Measurements from ENCODE around the gene TBXAS1. TPM values are rescaled to one million over a fixed set of nuclear protein-coding genes. Genes with fewer than 3 reads are reported as not detected.

Gene TBXAS1
- total RNA-seq, 2 experiments from 2014 or later: 0.83 to 1.1 TPM

DNA sequence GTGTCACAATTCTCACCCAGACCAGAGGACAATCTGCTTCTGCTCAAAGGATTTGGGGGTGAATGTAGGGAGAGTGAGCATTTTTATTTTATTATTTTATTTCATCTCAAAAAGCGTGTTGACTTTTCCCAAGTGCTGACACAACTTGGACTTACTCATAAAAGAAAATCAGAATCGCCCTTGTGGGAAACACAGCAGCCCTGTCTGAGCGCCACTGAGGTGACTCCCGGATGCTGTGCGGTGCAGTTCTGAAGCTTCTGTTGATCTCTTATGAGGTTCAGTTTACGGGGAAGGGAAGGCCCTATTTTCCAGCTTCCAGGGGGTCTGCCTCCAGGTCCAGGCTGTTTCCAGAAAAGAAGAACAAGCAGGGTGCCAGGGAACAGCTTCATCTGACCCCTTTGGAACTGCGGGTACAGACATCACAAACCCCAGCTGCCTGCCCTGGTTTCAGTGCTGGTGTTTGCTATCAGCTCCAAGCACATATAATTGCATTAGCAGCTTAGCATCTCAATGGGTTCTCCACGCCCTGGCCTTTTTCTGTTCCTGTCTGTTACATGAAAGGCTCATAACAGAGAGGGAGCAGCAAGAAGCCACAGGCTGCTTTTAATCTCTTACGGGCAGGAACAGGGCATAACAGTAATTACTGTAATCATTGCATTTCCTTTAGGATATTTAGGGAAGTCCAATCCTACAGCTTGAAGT, 181.3 kb downstream of the TBXAS1 start:
- H3K36me3 Mint-ChIP-seq (ENCODE audit: low read depth): no peaks in the 10 kb centered on the region
- no peak for DNase-seq
- H3K9me3 Mint-ChIP-seq: no peaks in the 10 kb centered on the region
- H3K27me3 Mint-ChIP-seq (ENCODE audit: low read depth): no peaks in the 10 kb centered on the region
- no peak overlapping the region for H3K4me3 Mint-ChIP-seq
- intact Hi-C loops (cut with micrococcal nuclease): no loop called here
- H3K27ac Mint-ChIP-seq: no peak overlapping the region
- CTCF ChIA-PET: interaction anchor here (0.9 kb wide), 1 partner anchor 10 kb away, joined by 3 read pairs; no protein-coding TSS in a partner anchor
- H3K4me1 Mint-ChIP-seq (ENCODE audit: low read depth): no peaks in the 10 kb centered on the region

DNA sequence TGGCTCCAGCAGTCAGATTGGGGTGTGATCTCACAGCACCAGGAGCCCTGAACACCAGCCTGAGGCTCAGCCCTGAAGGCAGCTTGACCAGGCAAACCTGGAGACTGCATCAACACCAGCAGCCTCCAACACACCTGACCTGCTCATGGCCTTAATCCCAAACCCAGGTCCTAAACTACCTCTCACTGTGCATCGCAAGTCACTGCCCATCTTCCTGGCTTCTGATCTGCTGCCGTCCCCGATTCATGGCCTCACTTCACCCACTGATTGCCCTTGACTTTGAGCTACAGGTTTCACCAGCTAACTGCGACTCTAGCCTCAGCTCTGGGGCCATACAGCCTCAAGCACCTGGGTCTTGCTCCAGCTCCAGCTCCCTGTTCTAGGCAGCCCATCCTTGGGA, 184.6 kb downstream of the TBXAS1 start:
- no peak overlapping the region for H3K4me3 Mint-ChIP-seq
- CTCF ChIA-PET: interaction anchor here (0.6 to 1.4 kb wide), 3 partner anchors 181 to 394 kb away, joined by 3 to 4 read pairs (median 3); no protein-coding TSS in a partner anchor
- DNase-seq: no peak
- no peak overlapping the region for H3K27ac Mint-ChIP-seq
- no peaks in the 10 kb centered on the region for H3K27me3 Mint-ChIP-seq (ENCODE audit: low read depth)
- H3K36me3 Mint-ChIP-seq (ENCODE audit: low read depth): no peaks in the 10 kb centered on the region
- intact Hi-C loops (cut with micrococcal nuclease): no loop called here
- no peaks in the 10 kb centered on the region for H3K4me1 Mint-ChIP-seq (ENCODE audit: low read depth)
- H3K9me3 Mint-ChIP-seq: no peaks in the 10 kb centered on the region

DNA sequence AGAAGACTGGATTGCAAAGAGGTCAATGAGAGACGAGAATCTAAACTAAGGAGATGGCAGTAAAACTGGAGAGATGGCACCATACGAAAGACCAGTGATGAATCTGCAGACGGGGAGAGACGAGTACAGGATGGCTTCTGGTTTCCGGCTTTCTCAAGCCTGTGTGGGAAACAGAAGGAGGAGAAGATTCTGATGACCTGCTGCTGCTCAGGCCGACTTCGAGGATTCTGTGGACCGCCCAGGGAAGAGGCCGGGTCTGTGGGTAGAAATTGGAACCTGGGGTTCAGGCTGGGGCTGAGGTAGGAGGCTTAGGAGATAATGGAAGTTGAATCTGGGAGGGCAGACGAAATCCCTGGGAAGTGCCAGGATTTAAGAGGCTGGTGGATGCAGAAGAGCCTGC, 185.1 kb downstream of the TBXAS1 start:
- CTCF ChIA-PET: interaction anchor here (0.6 to 0.7 kb wide), 2 partner anchors 163 to 395 kb away, joined by 3 read pairs; no protein-coding TSS in a partner anchor
- Mint-ChIP-seq H3K27me3 (ENCODE audit: low read depth) (no peaks in the 10 kb centered on the region), H3K27ac (no peak overlapping the region), H3K36me3 (ENCODE audit: low read depth) (no peaks in the 10 kb centered on the region), H3K4me1 (ENCODE audit: low read depth) (no peaks in the 10 kb centered on the region), H3K4me3 (no peak overlapping the region), H3K9me3 (no peaks in the 10 kb centered on the region)
- no peak for DNase-seq
- intact Hi-C loops (cut with micrococcal nuclease): no loop called here

DNA sequence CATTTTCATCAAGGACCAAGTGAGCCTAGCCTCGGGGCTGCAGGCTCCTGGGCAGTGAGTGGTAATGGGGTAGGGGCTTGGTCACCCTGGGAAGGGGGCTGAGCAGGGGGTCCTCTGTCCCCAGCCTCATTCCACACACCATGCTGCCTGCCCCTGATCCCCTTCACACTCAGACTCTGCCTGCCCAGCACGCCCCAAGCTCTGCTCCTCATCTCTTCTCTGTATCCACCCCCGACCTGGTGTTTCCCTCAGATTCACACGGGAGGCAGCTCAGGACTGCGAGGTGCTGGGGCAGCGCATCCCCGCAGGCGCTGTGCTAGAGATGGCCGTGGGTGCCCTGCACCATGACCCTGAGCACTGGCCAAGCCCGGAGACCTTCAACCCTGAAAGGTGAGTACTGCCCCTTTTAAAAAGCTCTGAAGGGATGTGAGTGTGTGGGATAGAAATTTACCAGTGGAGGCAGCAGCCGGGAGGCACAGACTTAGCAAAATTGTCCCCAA, 186.5 kb downstream of the TBXAS1 start:
- DNase-seq: no peak
- H3K27ac Mint-ChIP-seq: no peak overlapping the region
- intact Hi-C loops (cut with micrococcal nuclease): no loop called here
- CTCF ChIA-PET: interaction anchor here (0.6 to 1.3 kb wide), 2 partner anchors 10 to 403 kb away, joined by 3 to 4 read pairs; no protein-coding TSS in a partner anchor
- H3K9me3 Mint-ChIP-seq: no peaks in the 10 kb centered on the region
- no peak overlapping the region for H3K4me3 Mint-ChIP-seq
- no peaks in the 10 kb centered on the region for H3K4me1 Mint-ChIP-seq (ENCODE audit: low read depth)
- no peaks in the 10 kb centered on the region for H3K36me3 Mint-ChIP-seq (ENCODE audit: low read depth)
- H3K27me3 Mint-ChIP-seq (ENCODE audit: low read depth): no peaks in the 10 kb centered on the region

DNA sequence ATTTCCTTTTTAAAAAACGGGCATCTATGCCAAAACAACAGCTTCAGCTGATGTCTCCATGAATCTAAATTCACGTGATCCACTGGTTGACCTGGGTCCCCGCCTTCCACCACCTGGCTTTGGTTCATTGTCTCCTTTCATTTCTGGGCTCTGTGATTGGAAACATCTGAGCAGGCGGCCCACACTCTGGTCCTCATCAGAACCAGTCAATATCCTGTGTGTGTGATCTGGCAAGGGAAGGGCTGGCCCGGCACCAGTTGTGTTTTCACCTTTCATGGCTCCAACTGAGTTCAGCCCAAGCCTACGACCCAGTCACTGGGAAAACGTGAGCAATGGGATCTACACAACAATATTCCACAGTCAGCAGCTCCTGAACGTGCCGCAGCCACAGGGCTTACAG, 187.5 kb downstream of the TBXAS1 start:
- intact Hi-C loops (cut with micrococcal nuclease): no loop called here
- H3K27ac Mint-ChIP-seq: no peak overlapping the region
- no peak for DNase-seq

DNA sequence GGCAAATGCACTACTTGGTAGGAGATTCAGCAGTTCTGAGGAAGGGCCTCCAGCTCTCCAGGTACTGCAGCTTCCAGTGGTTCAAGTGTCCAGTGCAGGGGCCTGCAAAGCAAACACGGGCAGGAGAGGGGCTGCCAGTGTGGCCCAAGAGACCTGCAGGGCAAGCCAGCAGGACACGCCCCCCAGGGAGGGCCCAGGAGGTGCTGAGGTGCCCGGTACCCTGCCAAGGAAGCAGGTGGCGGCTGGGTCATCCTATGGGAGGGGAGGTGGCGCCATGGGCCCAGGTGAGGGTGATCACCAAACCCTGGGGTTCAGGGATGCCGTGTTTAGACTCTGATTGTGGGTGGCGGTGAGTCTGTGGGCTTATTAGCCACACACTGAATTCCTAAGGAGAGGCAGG, 188.0 kb downstream of the TBXAS1 start:
- Mint-ChIP-seq H3K4me1 (ENCODE audit: low read depth) (no peaks in the 10 kb centered on the region), H3K4me3 (no peak overlapping the region), H3K36me3 (ENCODE audit: low read depth) (no peaks in the 10 kb centered on the region), H3K9me3 (no peaks in the 10 kb centered on the region), H3K27ac (no peak overlapping the region), H3K27me3 (ENCODE audit: low read depth) (no peaks in the 10 kb centered on the region)
- intact Hi-C loops (cut with micrococcal nuclease): no loop called here
- DNase-seq: no peak
- CTCF ChIA-PET: interaction anchor here (0.5 kb wide), 1 partner anchor 393 kb away, joined by 3 read pairs; no protein-coding TSS in a partner anchor

More for the DNA sequence above, 187.5 kb downstream of the TBXAS1 start:
- Mint-ChIP-seq H3K27me3 (ENCODE audit: low read depth) (no peaks in the 10 kb centered on the region), H3K36me3 (ENCODE audit: low read depth) (no peaks in the 10 kb centered on the region), H3K9me3 (no peaks in the 10 kb centered on the region), H3K4me3 (no peak overlapping the region), H3K4me1 (ENCODE audit: low read depth) (no peaks in the 10 kb centered on the region)
- CTCF ChIA-PET: no interaction called here

DNA sequence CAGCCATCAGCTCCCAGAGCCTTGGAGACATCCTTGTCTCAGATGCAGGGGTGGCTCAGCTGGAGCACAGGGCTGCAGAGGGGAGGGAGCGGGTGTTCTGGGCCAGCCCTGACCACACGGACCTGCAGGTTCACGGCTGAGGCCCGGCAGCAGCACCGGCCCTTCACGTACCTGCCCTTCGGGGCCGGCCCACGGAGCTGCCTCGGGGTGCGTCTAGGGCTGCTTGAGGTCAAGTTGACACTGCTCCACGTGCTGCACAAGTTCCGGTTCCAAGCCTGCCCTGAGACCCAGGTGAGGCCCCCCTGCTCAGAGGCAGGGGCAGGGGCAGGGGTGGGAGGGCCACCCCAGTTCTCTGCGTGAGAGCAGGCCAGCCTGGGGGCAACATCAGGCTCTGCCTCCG, 188.5 kb downstream of the TBXAS1 start:
- Mint-ChIP-seq H3K4me3 (no peak overlapping the region), H3K27me3 (ENCODE audit: low read depth) (no peaks in the 10 kb centered on the region), H3K9me3 (no peaks in the 10 kb centered on the region), H3K36me3 (ENCODE audit: low read depth) (no peaks in the 10 kb centered on the region), H3K27ac (no peak overlapping the region), H3K4me1 (ENCODE audit: low read depth) (no peaks in the 10 kb centered on the region)
- intact Hi-C loops (cut with micrococcal nuclease): no loop called here
- DNase-seq: no peak
- CTCF ChIA-PET: interaction anchor here (1.4 kb wide), 1 partner anchor 13 kb away, joined by 4 read pairs; no protein-coding TSS in a partner anchor

DNA sequence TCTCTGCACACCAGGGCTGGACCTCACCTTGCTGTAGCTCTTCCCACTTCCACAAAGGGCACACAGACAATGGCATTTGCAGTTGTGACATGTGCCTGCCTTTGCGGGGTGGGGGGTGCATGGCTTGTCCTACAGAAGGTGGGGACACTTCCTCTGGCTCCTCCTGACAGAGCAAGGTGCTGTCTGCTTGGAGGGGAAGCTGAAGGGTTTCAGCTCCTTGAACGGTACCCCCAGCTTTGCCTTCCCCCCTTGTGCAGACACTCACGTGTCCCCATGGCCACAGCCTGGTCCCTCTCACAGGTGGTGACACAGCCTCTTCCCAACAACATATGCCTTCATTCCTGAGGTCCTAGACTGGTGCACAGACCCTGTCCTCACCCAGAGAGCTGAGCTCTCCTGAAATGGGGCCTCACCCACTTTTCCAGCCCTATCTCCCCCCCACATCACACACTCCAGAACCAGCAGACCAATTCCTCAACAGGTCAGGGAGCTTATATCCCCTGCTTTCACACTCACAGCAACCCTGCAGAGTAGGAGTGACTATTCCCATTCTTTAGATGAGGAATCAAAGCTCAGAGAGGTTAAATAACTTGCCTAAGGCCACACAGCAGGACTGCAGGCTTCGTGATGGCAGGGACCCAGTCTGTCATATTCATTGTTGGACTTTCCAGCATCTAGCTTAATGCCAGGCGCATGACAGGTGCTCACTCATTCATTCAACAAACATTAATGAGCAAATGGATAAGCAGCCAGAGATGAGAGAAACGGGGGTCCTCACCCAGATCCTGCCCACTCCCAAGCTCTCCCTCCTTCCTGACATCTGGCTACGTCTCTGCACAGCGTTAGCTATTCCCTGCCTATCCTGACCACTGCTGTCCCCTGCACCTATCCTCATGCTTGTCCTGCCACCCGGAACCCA, 189.3 kb downstream of the TBXAS1 start:
- intact Hi-C loops (cut with micrococcal nuclease): no loop called here
- no peak for DNase-seq
- H3K27ac Mint-ChIP-seq: no peak overlapping the region
- H3K9me3 Mint-ChIP-seq: no peaks in the 10 kb centered on the region
- H3K27me3 Mint-ChIP-seq (ENCODE audit: low read depth): no peaks in the 10 kb centered on the region
- CTCF ChIA-PET: interaction anchor here (0.5 to 1.4 kb wide), 4 partner anchors 13 to 399 kb away, joined by 3 to 4 read pairs (median 3); no protein-coding TSS in a partner anchor
- H3K4me1 Mint-ChIP-seq (ENCODE audit: low read depth): no peaks in the 10 kb centered on the region
- H3K4me3 Mint-ChIP-seq: no peak overlapping the region
- peaks cover 4% of the 10 kb centered on the region for H3K36me3 Mint-ChIP-seq (ENCODE audit: low read depth)

DNA sequence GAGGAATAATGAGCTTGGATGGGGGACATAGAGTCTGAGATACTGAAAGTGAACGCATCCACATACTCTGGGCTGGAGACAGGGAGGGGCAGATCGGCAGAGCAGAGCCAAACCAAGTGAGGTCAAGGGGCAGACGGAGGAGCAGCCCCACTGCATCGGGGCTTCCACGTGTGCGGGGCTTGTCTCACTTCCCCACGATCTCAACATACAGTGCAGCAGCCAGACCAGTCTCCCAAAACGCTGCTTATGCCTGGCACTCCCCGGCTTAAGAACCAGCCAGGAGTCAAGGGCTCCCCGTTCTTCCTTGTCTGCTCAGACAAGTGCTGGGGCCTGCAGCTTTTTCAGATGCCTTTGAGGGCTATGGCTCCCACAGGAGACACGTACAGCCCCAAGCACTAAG, 190.1 kb downstream of the TBXAS1 start:
- no peak overlapping the region for H3K27ac Mint-ChIP-seq
- CTCF ChIA-PET: interaction anchor here (0.5 to 1.2 kb wide), 4 partner anchors 16 to 402 kb away, joined by 3 read pairs; no protein-coding TSS in a partner anchor
- H3K27me3 Mint-ChIP-seq (ENCODE audit: low read depth): no peaks in the 10 kb centered on the region
- DNase-seq: no peak
- no peak overlapping the region for H3K4me3 Mint-ChIP-seq
- no peaks in the 10 kb centered on the region for H3K9me3 Mint-ChIP-seq
- no peaks in the 10 kb centered on the region for H3K4me1 Mint-ChIP-seq (ENCODE audit: low read depth)
- peaks cover 7% of the 10 kb centered on the region for H3K36me3 Mint-ChIP-seq (ENCODE audit: low read depth)
- intact Hi-C loops (cut with micrococcal nuclease): no loop called here

DNA sequence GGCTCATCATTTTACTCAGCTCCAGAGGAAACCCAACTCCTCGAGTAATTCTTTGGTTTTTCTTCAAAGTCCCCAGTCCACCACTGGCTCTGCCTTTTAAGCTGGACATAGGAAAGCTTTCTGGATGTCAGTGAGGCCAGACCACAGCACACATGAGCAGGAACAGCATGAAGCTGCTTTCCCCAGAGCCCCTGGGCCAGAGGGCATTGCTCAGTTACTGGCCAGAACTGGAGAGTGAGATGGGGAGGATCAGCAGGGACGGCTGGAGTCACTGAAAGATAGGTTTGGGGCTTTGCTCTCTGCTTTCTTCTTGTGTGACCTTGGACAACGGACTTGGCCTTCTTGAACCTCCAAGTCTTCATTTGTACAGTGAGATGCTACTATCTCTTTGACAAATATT, 190.5 kb downstream of the TBXAS1 start:
- CTCF ChIA-PET: interaction anchor here (0.7 kb wide), 2 partner anchors 373 to 402 kb away, joined by 3 read pairs; no protein-coding TSS in a partner anchor
- no peak overlapping the region for H3K27ac Mint-ChIP-seq
- DNase-seq: no peak
- H3K9me3 Mint-ChIP-seq: no peaks in the 10 kb centered on the region
- H3K4me3 Mint-ChIP-seq: no peak overlapping the region
- H3K4me1 Mint-ChIP-seq (ENCODE audit: low read depth): no peaks in the 10 kb centered on the region
- peaks cover 11% of the 10 kb centered on the region for H3K36me3 Mint-ChIP-seq (ENCODE audit: low read depth)
- intact Hi-C loops (cut with micrococcal nuclease): no loop called here
- H3K27me3 Mint-ChIP-seq (ENCODE audit: low read depth): no peaks in the 10 kb centered on the region

DNA sequence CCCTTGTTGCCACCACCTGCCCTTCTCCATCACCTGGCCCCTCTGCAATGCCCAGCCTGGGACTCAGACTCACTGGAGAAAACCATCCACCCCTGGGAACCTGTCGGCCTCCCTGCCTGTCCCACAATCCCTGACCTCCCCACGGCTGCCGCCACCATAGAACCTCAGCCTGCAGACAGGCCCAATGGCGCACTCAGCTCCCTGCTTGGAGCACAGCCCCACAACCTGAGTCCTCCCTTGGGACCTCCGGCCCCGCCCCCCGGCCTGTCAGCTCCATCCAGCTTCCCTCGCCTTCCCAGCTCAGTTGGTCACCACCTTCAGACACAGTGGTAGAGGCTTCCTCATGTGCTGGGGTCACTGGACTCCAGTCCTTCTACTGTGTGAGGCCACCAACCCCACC, 192.5 kb downstream of the TBXAS1 start:
- Mint-ChIP-seq H3K27ac (no peak overlapping the region), H3K9me3 (no peaks in the 10 kb centered on the region), H3K4me1 (ENCODE audit: low read depth) (no peaks in the 10 kb centered on the region), H3K4me3 (no peak overlapping the region), H3K27me3 (ENCODE audit: low read depth) (no peaks in the 10 kb centered on the region), H3K36me3 (ENCODE audit: low read depth) (peaks cover 11% of the 10 kb centered on the region)
- CTCF ChIA-PET: no interaction called here
- no peak for DNase-seq
- intact Hi-C loops (cut with micrococcal nuclease): no loop called here

DNA sequence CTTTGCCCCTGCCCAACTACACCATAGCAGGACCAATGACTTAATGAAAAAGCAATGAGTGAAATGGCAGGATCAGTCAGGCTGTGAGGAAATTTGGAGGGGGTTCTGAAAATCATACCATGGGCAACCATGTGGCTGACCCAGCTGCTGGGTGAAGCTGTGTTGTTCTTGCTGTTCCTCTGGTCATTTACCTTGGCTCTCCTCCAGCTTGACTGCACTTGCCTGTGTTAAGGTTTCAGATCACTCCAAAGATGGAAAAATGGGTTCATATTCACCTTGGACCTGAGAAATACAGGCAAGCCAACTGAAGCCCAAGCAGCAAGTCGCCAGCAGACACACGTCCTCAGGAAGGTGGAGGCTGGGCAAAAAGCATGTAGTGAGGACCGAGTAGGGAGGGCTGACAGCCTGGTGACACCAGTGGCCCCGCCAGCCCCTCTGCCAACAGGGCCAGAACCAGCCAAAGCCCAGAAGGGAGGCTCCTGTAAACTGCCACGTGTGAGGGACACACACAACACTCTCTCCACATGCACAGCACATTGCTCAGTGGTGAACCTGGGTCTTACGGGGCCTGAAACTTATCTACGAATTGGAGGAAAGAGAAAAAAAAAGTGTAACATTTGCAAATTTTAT, 193.6 kb downstream of the TBXAS1 start:
- Mint-ChIP-seq H3K27me3 (ENCODE audit: low read depth) (no peaks in the 10 kb centered on the region), H3K9me3 (no peaks in the 10 kb centered on the region), H3K36me3 (ENCODE audit: low read depth) (peaks cover 11% of the 10 kb centered on the region), H3K4me3 (no peak overlapping the region), H3K4me1 (ENCODE audit: low read depth) (no peaks in the 10 kb centered on the region), H3K27ac (no peak overlapping the region)
- no peak for DNase-seq
- intact Hi-C loops (cut with micrococcal nuclease): no loop called here
- CTCF ChIA-PET: no interaction called here
